H1 (cell line): ENCODE data around the gene CFAP61. TPM values are rescaled to one million over a fixed set of nuclear protein-coding genes. Genes with fewer than 3 reads are reported as not detected.
A peak's percentile ranks its signal among the peaks of the same experiment; 100 is the strongest.

ENCODE experiments used
- CTCF ChIA-PET: fragments of 300-600 bp; sonication (Branson Sonifier 250); formaldehyde crosslinking; loops from one replicate; lab custom pipeline; 2021; ENCODE audit not compliant: partially characterized antibody; lab: Charles Lee
- POLR2A ChIA-PET: fragments of 300-600 bp; sonication (Branson Sonifier 250); formaldehyde crosslinking; loops from one replicate; lab custom pipeline; 2021; ENCODE audit warnings: inconsistent platforms; ENCODE audit not compliant: partially characterized antibody; lab: Charles Lee
- DNase-seq, 2 experiments: peaks; one replicate each; pipeline versions ENCODE4 v3.0.0 to v3.0.0-alpha.2; 2010 to 2022; ENCODE audit warnings: low spot score in 2 of 2, low read depth in 1 of 2, mixed read lengths in 1 of 2
- FAIRE-seq: peaks from 2 replicates; lab custom pipeline; 2011; peaks lifted over from hg19 to GRCh38; lab: Jason Lieb, UNC
- H2AFZ ChIP-seq: 2 replicates; pipeline ENCODE4 v1.8.1; 2012; ENCODE audit warnings: low read length, inconsistent platforms
- H2AK5ac ChIP-seq: 2 replicates; pipeline ENCODE4 v1.6.1; 2013; ENCODE audit warnings: low read depth, low read length
- H2BK120ac ChIP-seq: replicated peaks from 2 replicates; pipeline ENCODE3; 2013; ENCODE audit warnings: low read depth, low read length, inconsistent platforms
- H2BK12ac ChIP-seq: 2 replicates; pipeline ENCODE4 v1.6.1; 2013; ENCODE audit warnings: low read depth, low read length
- H2BK15ac ChIP-seq: 2 replicates; pipeline ENCODE4 v1.6.1; 2013; ENCODE audit warnings: low read length
- H2BK20ac ChIP-seq: 2 replicates; pipeline ENCODE4 v1.6.1; 2013; ENCODE audit warnings: low read length
- H2BK5ac ChIP-seq: 2 replicates; pipeline ENCODE4 v1.6.1; 2013; ENCODE audit warnings: low read depth, low read length
- H3K14ac ChIP-seq: 2 replicates; pipeline ENCODE4 v1.6.1; 2013; ENCODE audit warnings: inconsistent platforms; ENCODE audit not compliant: insufficient read length
- H3K18ac ChIP-seq: 2 replicates; pipeline ENCODE4 v1.6.1; 2013; ENCODE audit warnings: low read length; ENCODE audit errors: extremely low read depth
- H3K23ac ChIP-seq: 2 replicates; pipeline ENCODE4 v1.6.1; 2013; ENCODE audit warnings: inconsistent platforms; ENCODE audit not compliant: insufficient read length
- H3K23me2 ChIP-seq: 2 replicates; pipeline ENCODE4 v1.6.1; 2013; ENCODE audit warnings: low read depth, low read length
- H3K27ac ChIP-seq: 2 replicates; pipeline ENCODE4 v1.6.1; 2011; ENCODE audit warnings: low read depth, low read length, inconsistent platforms
- H3K27me3 ChIP-seq, 4 experiments: replicated peaks in 1 of 4; 1 replicate in 1 of 4; 2 replicates in 3 of 4; pipeline versions ENCODE4 v1.6.1 to v1.8.1; 2011 to 2013; ENCODE audit warnings: low read length in 3 of 4, mild to moderate bottlenecking in 3 of 4, inconsistent platforms in 2 of 4, mixed read lengths in 2 of 4, moderate library complexity in 1 of 4; ENCODE audit not compliant: control insufficient read depth in 3 of 4, insufficient read depth in 3 of 4; ENCODE audit errors: extremely low read depth in 1 of 4
- H3K36me3 ChIP-seq, 4 experiments: 2 replicates each; pipeline versions ENCODE4 v1.6.1 to v1.8.1; 2011 to 2013; ENCODE audit warnings: mild to moderate bottlenecking in 4 of 4, low read length in 3 of 4, moderate library complexity in 2 of 4, control low read depth in 1 of 4, inconsistent platforms in 1 of 4; ENCODE audit not compliant: insufficient read depth in 4 of 4, control insufficient read depth in 2 of 4
- H3K4ac ChIP-seq: replicated peaks from 2 replicates; pipeline ENCODE3; 2013; ENCODE audit warnings: low read length, low read depth, mixed read lengths, inconsistent platforms; ENCODE audit not compliant: insufficient read length
- H3K4me1 ChIP-seq, 4 experiments: replicated peaks in 1 of 4; 1 replicate in 1 of 4; 2 replicates in 3 of 4; pipeline versions ENCODE4 v1.6.1 to v1.8.1; 2011 to 2013; ENCODE audit warnings: low read length in 3 of 4, inconsistent platforms in 2 of 4, mixed read lengths in 1 of 4; ENCODE audit not compliant: insufficient read depth in 4 of 4, control insufficient read depth in 3 of 4
- H3K4me2 ChIP-seq, 2 experiments: 2 replicates each; pipeline versions ENCODE4 v1.6.1 to v1.8.1; 2011 to 2013; ENCODE audit warnings: low read depth in 2 of 2, low read length in 2 of 2, control low read depth in 1 of 2, inconsistent platforms in 1 of 2, mild to moderate bottlenecking in 1 of 2; ENCODE audit not compliant: insufficient read depth in 1 of 2
- H3K4me3 ChIP-seq, 4 experiments: fragments of 200-600, 300-600 bp in 1 of 4; sonication (generic), shearing (Covaris generic), sonication (Bioruptor Twin) in 1 of 4; 2 replicates each; pipeline versions ENCODE4 v1.5.1 to v1.8.1; 2011 to 2016; ENCODE audit warnings: low read length in 4 of 4, low read depth in 3 of 4, control low read depth in 2 of 4, inconsistent platforms in 2 of 4, mild to moderate bottlenecking in 2 of 4, mixed read lengths in 1 of 4, moderate library complexity in 1 of 4; ENCODE audit not compliant: insufficient read depth in 2 of 4; ENCODE audit errors: extremely low read depth in 1 of 4
- H3K56ac ChIP-seq: replicated peaks from 2 replicates; pipeline ENCODE3; 2013; ENCODE audit warnings: low read depth, mild to moderate bottlenecking, mixed read lengths, low read length, inconsistent platforms; ENCODE audit not compliant: insufficient read length
- H3K79me1 ChIP-seq: 2 replicates; pipeline ENCODE4 v1.6.1; 2013; ENCODE audit warnings: low read depth, low read length, control low read depth
- H3K79me2 ChIP-seq, 2 experiments: 2 replicates each; pipeline versions ENCODE4 v1.6.1 to v1.8.1; 2012 to 2013; ENCODE audit warnings: low read length in 2 of 2, mild to moderate bottlenecking in 2 of 2, inconsistent platforms in 1 of 2; ENCODE audit not compliant: insufficient read depth in 2 of 2, control insufficient read depth in 1 of 2
- H3K9ac ChIP-seq, 4 experiments: replicated peaks in 1 of 4; 1 replicate in 1 of 4; 2 replicates in 3 of 4; pipeline versions ENCODE4 v1.6.1 to v1.8.1; 2011 to 2013; ENCODE audit warnings: low read depth in 3 of 4, low read length in 3 of 4, control low read depth in 2 of 4, mild to moderate bottlenecking in 2 of 4, moderate library complexity in 2 of 4, inconsistent platforms in 1 of 4; ENCODE audit errors: extremely low read depth in 1 of 4
- H3K9me3 ChIP-seq, 2 experiments: 2 replicates each; pipeline versions ENCODE4 v1.6.1 to v1.8.1; 2012 to 2013; ENCODE audit warnings: mild to moderate bottlenecking in 2 of 2, moderate library complexity in 2 of 2, control low read depth in 1 of 2, inconsistent platforms in 1 of 2, low read depth in 1 of 2, low read length in 1 of 2, mixed read lengths in 1 of 2; ENCODE audit not compliant: insufficient read depth in 2 of 2
- H4K20me1 ChIP-seq, 2 experiments: replicated peaks in 1 of 2; 2 replicates each; pipeline versions ENCODE3 to v1.8.1; 2011 to 2013; ENCODE audit warnings: inconsistent platforms in 2 of 2, low read length in 2 of 2, mild to moderate bottlenecking in 1 of 2; ENCODE audit not compliant: insufficient read depth in 2 of 2, control insufficient read depth in 1 of 2
- H4K5ac ChIP-seq: 2 replicates; pipeline ENCODE4 v1.6.1; 2013; ENCODE audit warnings: low read length, low read depth, mixed read lengths, inconsistent platforms; ENCODE audit not compliant: insufficient read length
- H4K8ac ChIP-seq: 2 replicates; pipeline ENCODE4 v1.8.0; 2013; ENCODE audit warnings: mild to moderate bottlenecking, moderate library complexity, low read length, inconsistent platforms; ENCODE audit not compliant: insufficient read depth; ENCODE audit errors: extremely low read depth
- H4K91ac ChIP-seq: replicated peaks from 2 replicates; pipeline ENCODE3; 2013; ENCODE audit warnings: low read length, mixed read lengths, inconsistent platforms; ENCODE audit not compliant: insufficient read length
- ATF3 ChIP-seq: IDR thresholded peaks from 2 replicates; pipeline ENCODE4 v1.6.1; 2011; ENCODE audit warnings: low read depth, mild to moderate bottlenecking, low read length; ENCODE audit not compliant: insufficient read depth
- CTCF ChIP-seq, 3 experiments: IDR thresholded peaks; 1 replicate in 2 of 3; 2 replicates in 1 of 3; pipeline versions ENCODE4 v1.5.1 to v1.6.1; 2011; ENCODE audit warnings: low read length in 3 of 3, mild to moderate bottlenecking in 3 of 3, inconsistent platforms in 2 of 3, low read depth in 1 of 3, moderate library complexity in 1 of 3; ENCODE audit not compliant: insufficient read depth in 1 of 3; ENCODE audit errors: control extremely low read depth in 1 of 3
- FOSL1 ChIP-seq: IDR thresholded peaks from 2 replicates; pipeline ENCODE4 v1.6.1; 2011; ENCODE audit warnings: mild to moderate bottlenecking, low read depth, low read length, moderate library complexity; ENCODE audit not compliant: insufficient read depth
- RAD21 ChIP-seq, 2 experiments: IDR thresholded peaks in 1 of 2; conservative IDR thresholded peaks in 1 of 2; 2 replicates each; pipeline ENCODE4 v1.6.1; 2011; ENCODE audit warnings: low read depth in 2 of 2, low read length in 2 of 2, improper control_type of control experiment in 1 of 2, inconsistent platforms in 1 of 2, mild to moderate bottlenecking in 1 of 2, moderate library complexity in 1 of 2
- WGBS, 2 experiments: shearing (Covaris generic) in 1 of 2; methylation state at CpG; one replicate each; pipeline versions ENCODE4 v1.1.6 to v1.1.7; 2013 to 2015; ENCODE audit warnings: low lambda C conversion rate in 2 of 2, mixed read lengths in 2 of 2, inconsistent platforms in 1 of 2, low coverage in 1 of 2, missing lambda C conversion rate in 1 of 2; ENCODE audit not compliant: insufficient replicate concordance in 2 of 2, insufficient coverage in 1 of 2, insufficient read length in 1 of 2; ENCODE audit errors: extremely low coverage in 1 of 2, missing lambda C conversion rate in 1 of 2; 5-methylcytosine and 5-hydroxymethylcytosine counted together
- polyA plus RNA-seq, 7 experiments: library from polyadenylated mRNA; depleted of rRNA in 3 of 7; stranded (reverse) in 5 of 7; unstranded in 2 of 7; fragments of >200 nt in 5 of 7; fragments of 200-250 nt in 2 of 7; gene quantifications; 1 replicate in 5 of 7; 2 replicates in 1 of 7; 4 replicates in 1 of 7; pipeline versions ENCODE4 v1.2.1 to v1.2.3, GENCODE V29; 2011 to 2013; ENCODE audit warnings: missing spikeins in 2 of 7, mixed read lengths in 2 of 7
- total RNA-seq: library from RNA; stranded (reverse); fragmentation: NEBNext Ultra II Directional; extraction: Animal tissue kit (Norgen Biotek cat#: 25700); gene quantifications from 2 replicates; pipeline ENCODE4 v1.2.1, GENCODE V29; 2021

Gene CFAP61
- total and polyA plus RNA-seq, 2 of the 8 experiments (the other 6 are each of a cell fraction or from before 2014, with no cell fraction given), result 0.29 to 0.61 TPM

- DNase-seq, result no peak
- H3K36me3 ChIP-seq, result no peaks in the 10 kb centered on the region
- H3K56ac ChIP-seq, result no peak overlapping the region
- no peaks in the 10 kb centered on the region for H3K79me1 ChIP-seq
- peak; percentile 78 for FAIRE-seq
- no peaks in the 10 kb centered on the region for H3K23me2 ChIP-seq
- H4K91ac ChIP-seq, result no peak overlapping the region
- H3K4ac ChIP-seq, result no peak overlapping the region
- peaks cover 0 to 17% (median 11%) of the 10 kb centered on the region in 4 experiments; a peak in 4 of 7 replicates for H3K4me1 ChIP-seq
- no peak overlapping the region for H2AFZ ChIP-seq
- H3K9ac ChIP-seq, result no peak overlapping the region
- no peak overlapping the region for H3K4me2 ChIP-seq
- WGBS, 2 experiments, result 70% methylated on average over 6 of the region's 6 CpGs; no CpG with 5 or more reads in 1 of the 2 experiments
- no peaks in the 10 kb centered on the region for H3K79me2 ChIP-seq
- H4K5ac ChIP-seq, result no peak overlapping the region
- no peak overlapping the region for H2BK20ac ChIP-seq
- no peak overlapping the region for H4K8ac ChIP-seq
- H2BK15ac ChIP-seq, result no peak overlapping the region
- no peak overlapping the region for H2BK5ac ChIP-seq
- H3K18ac ChIP-seq, result no peak overlapping the region
- H3K4me3 ChIP-seq, result no peak overlapping the region
- no peak overlapping the region for H3K14ac ChIP-seq
- TF ChIP-seq ATF3, result no peak
- TF ChIP-seq FOSL1, result no peak
- peak in 2 of 3 experiments; percentile 28 to 50; a peak in 2 of 4 replicates for TF ChIP-seq CTCF (IDR thresholded peaks at IDR 0.05; ENCODE audit: control extremely low read depth in 1 of 3, insufficient read depth in 1 of 3, low read depth in 1 of 3, low read length in 3 of 3)
- peak; percentile 53 to 62 for TF ChIP-seq RAD21 (IDR thresholded peaks at IDR 0.05 in 1 of 2, conservative IDR thresholded peaks at IDR 0.05 in 1 of 2; ENCODE audit: low read depth in 2 of 2, low read length in 2 of 2)
- no peak overlapping the region for H3K27ac ChIP-seq
- CTCF ChIA-PET, result interaction anchor here (0.8 to 3.3 kb wide), 17 partner anchors 9 to 324 kb away, joined by 3 to 17 read pairs (median 5); no protein-coding TSS in a partner anchor
- H2AK5ac ChIP-seq, result no peak overlapping the region
- POLR2A ChIA-PET, result interaction anchor here (1.1 to 1.2 kb wide), 2 partner anchors 36 kb away, joined by 4 to 6 read pairs; no protein-coding TSS in a partner anchor
- no peak overlapping the region for H3K23ac ChIP-seq
- H4K20me1 ChIP-seq, result no peaks in the 10 kb centered on the region
- no peaks in the 10 kb centered on the region for H3K27me3 ChIP-seq
- no peaks in the 10 kb centered on the region for H3K9me3 ChIP-seq
- no peak overlapping the region for H2BK12ac ChIP-seq
- H2BK120ac ChIP-seq, result no peak overlapping the region
Observed at GRCh38 chr20:20407891-20408805, 355.8 kb downstream of the CFAP61 start.
